HL-60/S4 treated with phorbol 12-myristate 13-acetate at 8.2 ng/mL for 4 days and 3 days (cell line): Measurements from ENCODE around the gene VTI1B.

Source experiments
- in situ Hi-C: fragments of 300-500 bp; cut with MboI; formaldehyde crosslinking; loops from 2 replicates; pipeline ENCODE4 v1.15.0; 2022; ENCODE audit warnings: low sequenced_read_pairs

Gene VTI1B, protein sequence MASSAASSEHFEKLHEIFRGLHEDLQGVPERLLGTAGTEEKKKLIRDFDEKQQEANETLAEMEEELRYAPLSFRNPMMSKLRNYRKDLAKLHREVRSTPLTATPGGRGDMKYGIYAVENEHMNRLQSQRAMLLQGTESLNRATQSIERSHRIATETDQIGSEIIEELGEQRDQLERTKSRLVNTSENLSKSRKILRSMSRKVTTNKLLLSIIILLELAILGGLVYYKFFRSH

GRCh38 chr14:67674480-67675218 lies at the start of gene VTI1B:
TSS of gene VTI1B (minus strand) at chr14:67674632. CDS start at chr14:67674489, 143 bp downstream.
- in situ Hi-C loops = no loop called here

- in situ Hi-C loops = loop anchor here (25.0 kb wide), 1 partner anchor 135 kb away; no protein-coding TSS in a partner anchor
These were observed 47.9 kb upstream of the VTI1B start for GRCh38 chr14:67722293-67722692.

- in situ Hi-C loops = loop anchor here (25.0 kb wide), 1 partner anchor 135 kb away; no protein-coding TSS in a partner anchor
These were observed 47.4 kb upstream of the VTI1B start for GRCh38 chr14:67721875-67722274.

DNA sequence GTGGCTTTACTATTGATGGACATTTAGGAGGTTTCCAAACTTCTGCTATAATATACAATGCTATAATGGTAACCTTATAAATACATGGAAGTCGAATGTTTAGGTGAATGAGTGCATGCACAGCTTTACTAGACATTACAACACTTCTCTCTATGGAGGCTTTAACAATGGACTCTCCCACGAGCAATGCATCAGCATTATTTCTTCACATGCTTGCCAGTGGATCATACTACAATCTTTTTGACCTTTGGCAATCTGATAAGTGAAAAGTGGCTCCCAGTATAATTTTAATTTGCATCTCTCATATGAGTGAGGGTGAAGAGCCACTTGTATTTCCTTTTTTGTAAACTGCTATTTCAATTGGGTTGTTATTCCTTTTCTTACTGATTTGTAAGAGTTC lies 45.4 kb upstream of the VTI1B start:
- in situ Hi-C loops = loop anchor here (25.0 kb wide), 1 partner anchor 133 kb away; no protein-coding TSS in a partner anchor

- in situ Hi-C loops = loop anchor here (25.0 kb wide), 1 partner anchor 132 kb away; no protein-coding TSS in a partner anchor
These were observed 45.0 kb upstream of the VTI1B start for GRCh38 chr14:67719385-67719784.

GRCh38 chr14:67718265-67718664 lies 43.8 kb upstream of the VTI1B start:
- in situ Hi-C loops = loop anchor here (25.0 kb wide), 1 partner anchor 131 kb away; no protein-coding TSS in a partner anchor

- in situ Hi-C loops = loop anchor here (25.0 kb wide), 1 partner anchor 130 kb away; no protein-coding TSS in a partner anchor
These were observed 42.6 kb upstream of the VTI1B start for GRCh38 chr14:67717048-67717447.

GRCh38 chr14:67710209-67710608 lies 35.8 kb upstream of the VTI1B start:
- in situ Hi-C loops = loop anchor here (25.0 kb wide), 1 partner anchor 123 kb away; no protein-coding TSS in a partner anchor

DNA sequence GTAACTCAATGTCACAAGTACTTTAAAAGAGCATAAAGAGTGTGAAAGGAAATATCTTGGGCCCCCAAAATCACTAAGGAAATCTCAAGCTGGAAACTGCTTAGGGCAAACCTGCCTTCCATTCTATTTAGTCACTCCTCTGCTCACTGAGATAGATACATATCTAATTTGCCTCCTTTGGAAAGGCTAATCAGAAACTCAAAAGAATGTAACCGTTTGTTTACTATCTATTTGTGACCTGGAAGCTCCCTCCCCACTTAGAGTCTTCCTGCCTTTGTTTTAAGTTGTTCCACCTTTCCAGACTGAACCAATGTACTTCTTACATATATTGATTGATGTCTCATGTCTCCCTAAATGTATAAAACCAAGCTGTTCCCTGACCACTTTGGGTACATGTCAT lies 35.4 kb upstream of the VTI1B start:
- in situ Hi-C loops = loop anchor here (25.0 kb wide), 1 partner anchor 122 kb away; no protein-coding TSS in a partner anchor

DNA sequence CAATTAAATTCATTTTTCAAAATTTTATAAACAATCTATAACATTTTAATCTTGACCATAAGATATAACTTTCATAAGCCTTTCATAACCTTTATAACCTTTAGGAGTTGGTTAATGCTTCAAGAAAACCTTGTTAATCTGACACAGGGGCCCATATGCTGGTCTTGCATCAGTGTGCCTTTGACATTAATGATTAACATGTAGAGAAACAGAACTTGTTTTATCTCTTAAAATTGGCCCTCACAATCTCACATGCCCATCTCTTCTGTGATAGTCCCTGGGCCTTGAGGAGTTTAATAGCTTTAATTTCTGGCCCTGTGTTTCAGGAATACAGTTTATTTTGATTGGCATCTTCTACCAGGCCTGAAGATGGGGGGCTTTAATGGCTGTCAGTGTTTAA lies 34.9 kb upstream of the VTI1B start:
- in situ Hi-C loops = loop anchor here (25.0 kb wide), 1 partner anchor 122 kb away; no protein-coding TSS in a partner anchor

DNA sequence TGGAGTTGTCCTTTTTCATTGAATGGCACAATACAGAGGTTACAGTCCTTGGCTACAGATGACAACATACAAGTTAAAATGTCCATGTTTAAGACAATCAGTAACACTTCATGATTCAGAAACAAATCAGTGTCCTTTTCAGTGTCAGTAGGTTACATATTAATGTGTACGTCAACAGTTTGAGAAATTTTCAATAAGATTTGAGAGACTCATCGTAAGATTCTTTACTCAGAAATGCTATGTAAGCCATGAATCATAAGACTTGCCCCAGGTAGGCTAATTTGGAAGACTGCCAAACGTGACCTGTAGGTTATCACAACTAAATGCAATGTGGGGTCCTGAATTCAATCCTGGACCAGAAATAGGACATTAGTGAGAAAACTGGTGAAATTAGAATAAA lies 30.8 kb upstream of the VTI1B start:
- in situ Hi-C loops = loop anchor here (25.0 kb wide), 1 partner anchor 118 kb away; no protein-coding TSS in a partner anchor

GRCh38 chr14:67704484-67705089 lies 30.2 kb upstream of the VTI1B start:
- in situ Hi-C loops = loop anchor here (25.0 kb wide), 1 partner anchor 117 kb away; no protein-coding TSS in a partner anchor

DNA sequence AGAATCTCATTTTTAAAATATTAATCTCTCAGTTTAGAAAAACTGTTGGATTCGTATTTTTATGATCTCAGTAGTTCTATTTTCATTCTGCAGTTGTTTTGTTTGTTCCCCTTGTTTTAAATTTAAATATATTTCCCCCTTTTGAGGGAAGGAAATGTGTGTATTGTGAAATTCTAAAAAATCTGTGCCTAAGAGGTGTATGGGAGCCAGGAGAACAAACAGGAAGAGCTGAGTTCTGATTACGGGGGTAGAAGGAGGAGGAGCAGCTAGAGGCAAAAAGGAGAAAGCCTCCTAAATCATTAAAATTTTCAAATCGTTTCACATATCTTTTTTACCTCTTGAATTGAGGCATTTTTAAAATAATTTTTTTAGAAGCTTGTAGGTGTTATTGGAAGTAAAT lies 29.6 kb upstream of the VTI1B start:
- in situ Hi-C loops = loop anchor here (25.0 kb wide), 1 partner anchor 117 kb away; no protein-coding TSS in a partner anchor

- in situ Hi-C loops = loop anchor here (25.0 kb wide), 1 partner anchor 114 kb away; no protein-coding TSS in a partner anchor
These were observed 27.1 kb upstream of the VTI1B start, which contains the start of gene RDH12 for GRCh38 chr14:67701492-67701891. TSS of gene RDH12 (plus strand) at chr14:67701886. CDS start at chr14:67722643, 20,757 bp downstream.

GRCh38 chr14:67698179-67698578 lies 23.7 kb upstream of the VTI1B start:
- in situ Hi-C loops = no loop called here

GRCh38 chr14:67697006-67697405 lies 22.6 kb upstream of the VTI1B start:
- in situ Hi-C loops = no loop called here

GRCh38 chr14:67695394-67695949 lies 21.0 kb upstream of the VTI1B start, which contains the start of gene RDH11:
TSS of gene RDH11 (minus strand) at chr14:67695764. CDS start at chr14:67695703, 61 bp downstream.
- in situ Hi-C loops = no loop called here

DNA sequence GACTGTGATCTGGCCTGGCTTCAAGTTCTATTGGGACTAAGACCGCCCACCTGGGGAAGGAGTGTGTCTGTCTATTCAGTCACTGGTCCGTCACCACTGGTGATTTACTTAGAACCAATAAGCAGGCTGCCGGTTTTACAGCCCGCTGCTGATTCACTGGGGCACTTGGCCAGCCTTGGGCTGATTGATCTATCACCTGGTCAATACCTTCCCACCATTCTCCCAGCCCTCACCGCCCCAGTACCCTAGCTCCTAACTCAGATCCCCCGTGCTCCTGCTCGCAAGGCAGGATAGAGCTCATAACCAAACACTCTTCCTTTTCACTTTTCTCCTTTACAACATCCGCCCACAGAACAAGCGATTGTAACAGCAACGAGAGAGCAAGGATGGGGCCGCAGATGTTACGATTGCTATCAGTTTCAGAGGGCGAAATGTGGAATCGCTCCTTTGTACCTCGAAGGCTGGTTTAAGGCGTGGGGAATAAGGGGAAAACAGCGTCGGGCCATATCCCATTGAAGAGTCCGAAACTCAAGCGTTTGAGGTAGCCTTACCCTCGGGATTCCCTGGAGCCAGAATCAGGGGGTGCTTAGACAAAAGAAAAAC lies 20.5 kb upstream of the VTI1B start:
- in situ Hi-C loops = no loop called here

- in situ Hi-C loops = no loop called here
These were observed 15.6 kb upstream of the VTI1B start for GRCh38 chr14:67690011-67690410.

DNA sequence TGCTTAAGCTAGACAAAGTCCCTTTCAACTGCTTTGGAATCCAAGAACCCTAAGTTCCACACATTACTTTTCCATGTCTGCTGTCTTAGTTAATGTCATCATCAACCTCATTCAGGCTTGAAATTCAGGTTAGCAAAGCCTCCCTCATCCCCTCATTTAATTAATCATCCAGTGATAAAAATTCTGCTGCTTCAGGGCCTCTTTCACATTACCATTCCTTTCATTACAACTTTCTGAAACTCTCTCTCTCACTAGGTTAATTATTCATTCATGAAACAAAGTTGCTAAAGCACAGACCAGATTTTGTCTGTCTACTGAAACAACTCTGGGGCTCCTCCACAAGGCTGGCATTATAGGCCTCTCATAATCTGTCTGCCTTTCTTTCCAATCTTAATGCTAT lies 9.4 kb upstream of the VTI1B start:
- in situ Hi-C loops = no loop called here
